IPS DF 4.7 (cell line): Measurements from ENCODE around the gene PIK3R5.

Source experiments
- DNase-seq: peaks from one replicate; pipeline ENCODE4 v3.0.0-alpha.2; 2013; ENCODE audit warnings: low spot score; ENCODE audit errors: extremely low read depth

PIK3R5 gene

GRCh38 chr17:8954339-8954738 is 11.2 kb downstream of the PIK3R5 start:
- no peak for DNase-seq

GRCh38 chr17:8953156-8953885 is 12.2 kb downstream of the PIK3R5 start:
- DNase-seq, result no peak

DNA sequence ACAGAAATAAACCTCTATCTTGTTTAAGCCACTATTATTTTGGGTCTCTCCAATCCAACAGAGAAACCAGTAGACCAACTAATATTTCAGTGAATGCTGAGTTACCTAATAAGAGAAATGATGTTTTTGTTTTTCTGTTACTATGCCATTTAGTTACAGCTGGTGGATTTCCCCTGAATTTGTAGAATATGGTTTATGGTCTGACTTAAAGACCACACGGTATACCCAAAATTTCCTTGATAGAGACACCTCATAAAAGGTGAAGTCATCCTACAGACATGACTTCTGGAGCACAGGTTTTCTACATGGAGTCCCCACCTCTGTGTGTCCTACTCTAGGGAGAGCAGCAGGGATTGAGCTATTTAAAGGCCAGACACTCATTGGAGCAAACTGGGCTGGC is 13.3 kb downstream of the PIK3R5 start:
- DNase-seq, result no peak

DNA sequence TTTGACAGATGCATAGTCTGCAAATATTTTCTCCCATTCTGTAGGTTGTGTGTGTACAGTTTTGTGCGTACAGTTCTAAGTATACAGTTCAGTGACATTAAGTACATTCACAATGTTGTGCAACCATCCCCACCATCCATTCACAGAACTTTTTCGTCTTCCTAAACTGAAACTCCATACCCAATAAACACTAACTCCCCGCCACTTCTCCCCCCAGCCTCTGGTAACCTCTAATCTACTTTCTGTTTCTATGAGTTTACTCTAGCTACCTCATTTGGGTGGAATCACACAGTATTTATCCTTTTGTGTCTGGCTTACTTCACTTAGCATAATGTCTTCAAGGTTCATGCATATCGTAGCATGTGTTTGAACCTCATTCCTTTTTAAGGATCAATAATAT is 14.3 kb downstream of the PIK3R5 start:
- DNase-seq, result no peak

GRCh38 chr17:8949061-8949661 is 16.3 kb downstream of the PIK3R5 start:
- no peak for DNase-seq

- no peak for DNase-seq
Observed at GRCh38 chr17:8948462-8948861, 17.0 kb downstream of the PIK3R5 start.

DNA sequence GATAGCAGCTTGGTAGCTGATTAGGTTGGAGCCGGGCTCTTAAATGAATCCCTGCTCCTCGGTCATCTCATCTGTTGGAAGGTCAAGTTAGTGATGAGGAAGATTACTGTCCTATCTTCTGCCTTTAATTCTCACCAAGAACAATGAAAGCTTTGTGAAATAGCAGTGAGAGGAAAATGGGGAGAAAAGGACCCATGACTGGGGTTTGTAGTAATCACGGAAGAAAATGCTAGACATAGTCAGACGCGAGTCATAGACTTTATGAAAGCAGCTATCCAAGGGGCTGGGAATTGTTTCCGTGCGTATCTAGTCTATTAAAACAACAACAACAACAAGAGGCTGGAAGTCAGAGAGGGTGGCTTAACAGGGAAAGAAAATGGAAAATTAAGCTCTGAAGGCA is 18.3 kb downstream of the PIK3R5 start:
- DNase-seq, result no peak

- DNase-seq, result no peak
Observed at GRCh38 chr17:8946476-8946875, 19.0 kb downstream of the PIK3R5 start.

DNA sequence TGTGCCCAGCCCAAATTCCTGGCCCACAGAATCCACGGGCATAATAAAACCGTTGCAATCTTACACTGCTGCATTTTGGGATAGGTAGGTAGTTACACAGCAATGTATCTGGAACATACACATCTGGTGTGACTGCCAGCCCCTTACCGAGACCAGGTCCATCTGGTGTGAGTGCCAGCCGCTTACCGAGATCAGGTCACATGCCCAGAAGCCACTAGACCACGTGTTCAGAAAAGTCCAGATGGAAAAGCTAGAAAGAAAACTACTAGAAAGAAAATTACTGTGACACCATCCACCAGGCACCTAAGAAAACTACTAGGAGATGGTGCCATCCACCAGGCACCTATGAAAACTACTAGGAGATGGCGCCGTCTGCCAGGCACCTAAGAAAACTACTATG is 19.4 kb downstream of the PIK3R5 start:
- DNase-seq, result no peak

- no peak for DNase-seq
Observed at GRCh38 chr17:8944748-8945147, 20.8 kb downstream of the PIK3R5 start.

- DNase-seq, result no peak
Observed at GRCh38 chr17:8944083-8944482, 21.4 kb downstream of the PIK3R5 start.

GRCh38 chr17:8941980-8942622 is 23.4 kb downstream of the PIK3R5 start:
- no peak for DNase-seq

DNA sequence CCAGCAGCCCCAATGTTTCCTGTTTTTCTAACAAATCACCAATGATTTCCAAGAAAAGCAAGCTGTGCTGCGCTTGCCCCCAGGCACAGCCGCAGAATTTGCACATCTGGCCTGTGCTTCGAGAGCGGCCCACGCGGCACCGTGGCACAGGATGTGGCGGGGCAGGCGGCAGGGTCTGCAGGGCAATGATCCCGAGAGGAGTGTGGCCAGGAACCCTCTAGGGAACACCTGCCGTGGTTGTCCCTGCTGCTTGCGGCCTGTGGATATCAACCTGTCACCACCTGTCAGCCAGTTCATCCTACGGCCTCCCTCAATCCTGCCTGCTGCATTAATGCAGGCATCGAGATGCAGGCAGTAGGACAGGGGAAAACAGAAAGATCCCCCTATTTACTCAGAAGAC is 24.0 kb downstream of the PIK3R5 start:
- no peak for DNase-seq

DNA sequence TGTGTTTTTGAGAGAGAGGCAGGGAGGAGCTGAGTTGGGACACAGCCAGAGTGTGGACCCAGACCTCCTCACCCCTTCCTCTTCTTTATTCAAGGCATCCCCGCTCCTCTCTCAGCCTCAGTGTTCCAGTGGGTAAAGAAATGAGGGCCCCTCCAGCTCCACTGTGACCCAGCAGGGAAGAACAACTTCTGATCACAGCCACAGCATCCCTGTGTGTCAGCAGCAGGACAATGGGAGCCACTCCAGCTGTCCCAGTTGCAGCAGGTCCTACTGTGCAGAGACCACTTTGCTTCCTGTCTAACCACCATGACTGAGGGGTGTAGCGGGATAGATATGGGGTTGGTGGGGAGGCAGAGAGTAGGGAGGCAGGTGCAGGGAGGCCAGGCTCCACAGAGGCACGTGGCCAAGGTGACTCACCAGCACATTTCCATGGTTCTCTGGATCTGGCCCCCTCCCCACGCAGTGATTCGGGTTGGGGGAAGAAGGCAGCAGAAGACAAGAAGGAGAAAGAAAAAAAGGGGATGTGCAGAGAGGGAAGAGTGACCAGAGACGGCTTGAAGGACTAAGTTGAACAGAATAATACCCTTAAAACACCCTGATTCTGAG is 24.5 kb downstream of the PIK3R5 start:
- no peak for DNase-seq

DNA sequence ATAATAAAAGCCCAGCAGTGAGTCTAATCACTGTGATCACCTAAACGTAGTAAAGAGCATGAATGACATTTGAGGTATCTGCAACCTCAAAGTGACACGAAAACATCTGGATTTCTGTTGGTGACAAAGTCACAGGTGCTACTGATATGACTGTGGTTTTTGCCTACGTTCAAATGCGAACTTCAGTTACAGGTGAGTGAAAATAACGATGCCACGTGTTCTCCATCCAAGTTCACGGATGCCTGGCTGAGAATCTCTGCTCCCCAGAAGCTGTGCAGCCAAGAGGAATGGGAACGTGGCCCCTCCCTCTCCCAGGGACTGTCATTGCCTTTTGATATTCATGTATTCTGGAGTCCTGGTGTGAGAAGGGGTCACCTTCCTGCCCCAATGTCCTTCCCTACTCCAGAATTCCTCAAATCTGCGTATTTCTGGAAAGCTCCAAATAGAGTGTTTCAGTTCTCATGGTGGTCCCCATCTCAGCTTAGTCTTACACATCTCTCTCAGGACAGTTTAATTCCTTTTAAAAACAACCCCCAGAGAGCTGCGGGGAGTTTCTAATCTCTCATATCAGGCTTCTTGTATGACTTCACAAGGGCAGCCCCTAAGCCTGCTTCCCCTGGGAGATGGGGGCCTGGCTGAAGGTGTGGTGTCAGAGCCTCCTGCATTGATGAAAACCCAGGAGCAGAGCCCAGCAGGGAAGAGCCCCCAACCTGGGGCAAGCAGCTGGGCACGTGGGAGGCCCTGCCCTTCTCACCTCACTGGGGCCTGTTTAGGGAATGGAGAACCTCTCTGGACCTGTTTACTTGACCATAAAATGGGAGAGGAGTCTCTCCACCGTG is 25.8 kb downstream of the PIK3R5 start:
- no peak for DNase-seq

GRCh38 chr17:8938933-8939332 is 26.6 kb downstream of the PIK3R5 start:
- no peak for DNase-seq

GRCh38 chr17:8935191-8935590 is 30.3 kb downstream of the PIK3R5 start:
- no peak for DNase-seq

GRCh38 chr17:8934346-8934745 is 31.2 kb downstream of the PIK3R5 start:
- no peak for DNase-seq

GRCh38 chr17:8930649-8931048 is 34.9 kb downstream of the PIK3R5 start:
- DNase-seq, result no peak

GRCh38 chr17:8928347-8928746 is 37.2 kb downstream of the PIK3R5 start:
- DNase-seq, result no peak

DNA sequence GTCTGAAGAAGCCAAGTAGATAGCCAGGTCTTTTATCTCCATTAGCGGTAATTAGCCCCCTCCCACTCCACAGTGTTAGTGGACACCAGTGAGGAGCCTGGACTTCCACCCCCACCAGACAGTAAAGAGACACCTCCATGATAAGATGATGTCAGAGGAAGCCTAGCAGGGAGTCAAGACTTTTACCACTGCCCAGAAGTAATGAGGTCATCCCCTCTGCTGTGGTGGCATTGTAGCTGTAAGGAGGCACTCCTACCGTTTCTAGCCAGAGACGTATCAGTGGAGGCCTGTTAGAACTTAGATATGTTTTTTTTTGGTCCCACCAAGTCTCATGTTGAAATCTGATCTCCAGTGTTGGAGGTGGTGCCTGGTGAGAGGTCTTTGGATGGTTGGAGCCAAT is 38.1 kb downstream of the PIK3R5 start:
- no peak for DNase-seq

DNA sequence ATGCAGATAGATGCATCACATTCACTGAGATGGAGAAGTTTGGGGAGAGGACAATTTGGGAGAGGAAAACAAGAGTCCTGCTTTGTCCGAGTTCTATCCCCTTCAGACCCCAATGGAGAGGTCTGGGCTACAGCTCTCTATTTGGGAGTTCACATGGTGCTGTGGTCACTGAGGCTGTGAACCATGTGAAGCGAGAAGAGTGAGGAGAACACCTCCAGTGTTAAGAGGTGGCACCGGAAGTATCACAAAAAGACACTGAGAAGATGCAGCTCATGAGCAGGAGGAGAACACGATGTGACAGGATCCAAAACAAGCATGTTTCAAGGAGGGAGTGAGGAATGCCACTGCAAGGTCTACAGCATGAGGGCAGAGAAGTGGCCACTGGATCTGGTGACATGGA is 39.7 kb downstream of the PIK3R5 start:
- DNase-seq, result no peak
